ENCODE measurements around the gene ENOX2.

Gene ENOX2

GRCh38 chrX:130884627-130885026, 18.4 kb downstream of the ENOX2 start:
- no peak for DNase-seq (ENCODE audit: low read depth, low spot score)

GRCh38 chrX:130879869-130880268, 23.1 kb downstream of the ENOX2 start:
- DNase-seq (ENCODE audit: low read depth, low spot score) = no peak

GRCh38 chrX:130878350-130879341, 24.4 kb downstream of the ENOX2 start:
- peak; percentile 31 for DNase-seq (ENCODE audit: low read depth, low spot score)

GRCh38 chrX:130877892-130878341, 25.1 kb downstream of the ENOX2 start:
- no peak for DNase-seq (ENCODE audit: low read depth, low spot score)

- no peak for DNase-seq (ENCODE audit: low read depth, low spot score)
Observed at GRCh38 chrX:130876226-130876625, 26.8 kb downstream of the ENOX2 start.

GRCh38 chrX:130874751-130875150, 28.3 kb downstream of the ENOX2 start:
- no peak for DNase-seq (ENCODE audit: low read depth, low spot score)

- DNase-seq (ENCODE audit: low read depth, low spot score) = no peak
Observed at GRCh38 chrX:130869239-130869638, 33.8 kb downstream of the ENOX2 start.

- no peak for DNase-seq (ENCODE audit: low read depth, low spot score)
Observed at GRCh38 chrX:130861462-130861861, 41.5 kb downstream of the ENOX2 start.

GRCh38 chrX:130857207-130857606, 45.8 kb downstream of the ENOX2 start:
- no peak for DNase-seq (ENCODE audit: low read depth, low spot score)

- no peak for DNase-seq (ENCODE audit: low read depth, low spot score)
Observed at GRCh38 chrX:130851569-130851968, 51.4 kb downstream of the ENOX2 start.

- DNase-seq (ENCODE audit: low read depth, low spot score) = no peak
Observed at GRCh38 chrX:130848763-130849162, 54.2 kb downstream of the ENOX2 start.

GRCh38 chrX:130846746-130847145, 56.3 kb downstream of the ENOX2 start:
- no peak for DNase-seq (ENCODE audit: low read depth, low spot score)

- no peak for DNase-seq (ENCODE audit: low read depth, low spot score)
Observed at GRCh38 chrX:130841776-130842175, 61.2 kb downstream of the ENOX2 start.

- no peak for DNase-seq (ENCODE audit: low read depth, low spot score)
Observed at GRCh38 chrX:130840345-130840744, 62.7 kb downstream of the ENOX2 start.

- DNase-seq (ENCODE audit: low read depth, low spot score) = no peak
Observed at GRCh38 chrX:130836447-130836846, 66.6 kb downstream of the ENOX2 start.

GRCh38 chrX:130834830-130835229, 68.2 kb downstream of the ENOX2 start:
- DNase-seq (ENCODE audit: low read depth, low spot score) = no peak

GRCh38 chrX:130834149-130834548, 68.9 kb downstream of the ENOX2 start:
- DNase-seq (ENCODE audit: low read depth, low spot score) = no peak

GRCh38 chrX:130831347-130831722, 71.7 kb downstream of the ENOX2 start:
- no peak for DNase-seq (ENCODE audit: low read depth, low spot score)

- no peak for DNase-seq (ENCODE audit: low read depth, low spot score)
Observed at GRCh38 chrX:130830599-130831346, 72.2 kb downstream of the ENOX2 start.

- no peak for DNase-seq (ENCODE audit: low read depth, low spot score)
Observed at GRCh38 chrX:130829526-130830515, 73.2 kb downstream of the ENOX2 start.

- no peak for DNase-seq (ENCODE audit: low read depth, low spot score)
Observed at GRCh38 chrX:130828641-130829040, 74.4 kb downstream of the ENOX2 start.

All from brain pericyte (primary cell).